ENCODE data around the gene CATSPERB.
"Not testable (repeated sequence)": the region's sequence is repeated elsewhere in the genome, so short reads cannot be mapped to it uniquely, and the experiment has no call there.

CATSPERB gene

DNA sequence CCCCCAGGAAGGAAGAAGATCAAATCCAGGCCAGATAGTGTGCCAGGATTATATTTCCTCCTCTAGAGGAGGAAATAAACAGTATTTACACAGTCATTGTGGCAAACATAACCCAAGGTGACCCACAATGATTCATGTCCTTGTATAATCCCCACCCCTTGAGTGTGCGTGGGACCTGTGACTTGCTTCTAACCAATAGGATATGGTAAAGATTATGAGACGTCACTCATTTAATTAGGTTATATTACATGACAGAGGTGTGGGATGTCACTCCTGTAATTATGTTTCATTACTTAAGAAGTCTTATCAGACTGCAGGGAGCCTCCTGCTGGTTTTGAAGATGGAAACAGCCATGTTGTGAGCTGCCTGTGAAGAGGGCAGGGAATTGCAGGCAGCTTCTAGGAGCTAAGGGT is 12.2 kb upstream of the CATSPERB start:
- no peak overlapping the region for H3K4ac ChIP-seq (ENCODE audit: low read length)
- H3K18ac ChIP-seq (ENCODE audit: low read length) = no peak overlapping the region
- H3K4me2 ChIP-seq (ENCODE audit: insufficient read depth, low read length, poor library complexity, severe bottlenecking) = no peak overlapping the region
- H3K27ac ChIP-seq (replicated peaks; ENCODE audit: low read length) = no peak overlapping the region
- H3K4me1 ChIP-seq (ENCODE audit: control insufficient read depth in 2 of 2, insufficient read depth in 1 of 2, low read depth in 1 of 2, low read length in 2 of 2) = no peaks in the 10 kb centered on the region
- H2BK120ac ChIP-seq (ENCODE audit: low read depth, low read length) = no peak overlapping the region
- no peak overlapping the region for H3K23ac ChIP-seq (ENCODE audit: low read depth, low read length, poor library complexity)
- no peaks in the 10 kb centered on the region for H3K27me3 ChIP-seq (ENCODE audit: control insufficient read depth in 3 of 3, insufficient read depth in 3 of 3, low read depth in 1 of 3, low read length in 3 of 3)
- no peak for DNase-seq (ENCODE audit: low spot score)
- no peak overlapping the region for H2AFZ ChIP-seq (ENCODE audit: low read length)
- H4K91ac ChIP-seq (ENCODE audit: low read depth, low read length, poor library complexity) = no peak overlapping the region
- no peak overlapping the region for H3K14ac ChIP-seq (ENCODE audit: low read length)
- H2BK5ac ChIP-seq (ENCODE audit: low read length) = no peak overlapping the region
- H3K9ac ChIP-seq (ENCODE audit: low read depth, low read length, poor library complexity) = no peak overlapping the region
- no peak overlapping the region for H2BK15ac ChIP-seq (ENCODE audit: low read length)
- no peak overlapping the region for H3K4me3 ChIP-seq (ENCODE audit: low read length in 2 of 2)
- H3K9me3 ChIP-seq (replicated peaks in 1 of 2; ENCODE audit: control insufficient read depth in 2 of 2, insufficient read depth in 1 of 2, low read depth in 1 of 2, low read length in 2 of 2) = no peaks in the 10 kb centered on the region
- H2AK5ac ChIP-seq (ENCODE audit: low read depth, low read length) = no peak overlapping the region
- no peaks in the 10 kb centered on the region for H3K79me1 ChIP-seq (ENCODE audit: low read depth, low read length)
- H2BK12ac ChIP-seq (ENCODE audit: low read length) = no peak overlapping the region
- H4K8ac ChIP-seq (ENCODE audit: low read depth, low read length) = no peak overlapping the region
- H3K36me3 ChIP-seq (replicated peaks in 1 of 2; ENCODE audit: control insufficient read depth in 2 of 2, insufficient read depth in 2 of 2, low read length in 2 of 2) = no peaks in the 10 kb centered on the region
- WGBS, 2 donors (ENCODE audit: extremely low coverage in 2 of 2, insufficient read length in 2 of 2, insufficient replicate concordance in 1 of 2) = no CpG with 5 or more reads among the region's 2 CpGs

DNA sequence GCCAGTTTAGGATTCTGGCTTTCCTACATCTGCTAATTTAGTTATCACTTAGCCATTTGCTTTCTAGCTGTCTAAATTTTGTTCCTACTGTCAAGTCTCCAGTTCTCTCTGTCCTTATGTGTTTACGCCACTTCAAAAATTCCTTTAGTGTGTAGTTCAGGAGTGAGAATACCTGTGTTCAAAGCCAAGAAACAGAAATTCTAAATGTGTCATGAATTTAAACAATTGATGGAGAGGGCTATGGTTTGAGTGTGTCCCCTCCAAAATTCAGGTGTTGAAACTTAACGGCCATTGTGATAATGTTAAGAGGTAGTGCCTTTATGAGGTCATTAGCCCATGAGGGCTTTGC is 11.4 kb upstream of the CATSPERB start:
- Histone ChIP-seq H3K9me3 (replicated peaks in 1 of 2; ENCODE audit: control insufficient read depth in 2 of 2, insufficient read depth in 1 of 2, low read depth in 1 of 2, low read length in 2 of 2) (no peaks in the 10 kb centered on the region), H3K4me3 (ENCODE audit: low read length in 2 of 2) (no peak overlapping the region), H3K9ac (ENCODE audit: low read depth, low read length, poor library complexity) (no peak overlapping the region), H2BK120ac (ENCODE audit: low read depth, low read length) (no peak overlapping the region), H2AFZ (ENCODE audit: low read length) (no peak overlapping the region), H3K4me1 (ENCODE audit: control insufficient read depth in 2 of 2, insufficient read depth in 1 of 2, low read depth in 1 of 2, low read length in 2 of 2) (no peaks in the 10 kb centered on the region), H3K4me2 (ENCODE audit: insufficient read depth, low read length, poor library complexity, severe bottlenecking) (no peak overlapping the region), H3K36me3 (replicated peaks in 1 of 2; ENCODE audit: control insufficient read depth in 2 of 2, insufficient read depth in 2 of 2, low read length in 2 of 2) (no peaks in the 10 kb centered on the region), H4K8ac (ENCODE audit: low read depth, low read length) (no peak overlapping the region), H3K14ac (ENCODE audit: low read length) (no peak overlapping the region), H4K91ac (ENCODE audit: low read depth, low read length, poor library complexity) (no peak overlapping the region), H3K23ac (ENCODE audit: low read depth, low read length, poor library complexity) (no peak overlapping the region), H2BK5ac (ENCODE audit: low read length) (no peak overlapping the region), H2BK12ac (ENCODE audit: low read length) (no peak overlapping the region), H3K79me1 (ENCODE audit: low read depth, low read length) (no peaks in the 10 kb centered on the region), H3K4ac (ENCODE audit: low read length) (no peak overlapping the region), H2AK5ac (ENCODE audit: low read depth, low read length) (no peak overlapping the region), H3K27ac (replicated peaks; ENCODE audit: low read length) (no peak overlapping the region), H3K18ac (ENCODE audit: low read length) (no peak overlapping the region), H2BK15ac (ENCODE audit: low read length) (no peak overlapping the region), H3K27me3 (ENCODE audit: control insufficient read depth in 3 of 3, insufficient read depth in 3 of 3, low read depth in 1 of 3, low read length in 3 of 3) (no peaks in the 10 kb centered on the region)
- no CpG with 5 or more reads among the region's 2 CpGs for WGBS, 2 donors (ENCODE audit: extremely low coverage in 2 of 2, insufficient read length in 2 of 2, insufficient replicate concordance in 1 of 2)
- no peak for DNase-seq (ENCODE audit: low spot score)

DNA sequence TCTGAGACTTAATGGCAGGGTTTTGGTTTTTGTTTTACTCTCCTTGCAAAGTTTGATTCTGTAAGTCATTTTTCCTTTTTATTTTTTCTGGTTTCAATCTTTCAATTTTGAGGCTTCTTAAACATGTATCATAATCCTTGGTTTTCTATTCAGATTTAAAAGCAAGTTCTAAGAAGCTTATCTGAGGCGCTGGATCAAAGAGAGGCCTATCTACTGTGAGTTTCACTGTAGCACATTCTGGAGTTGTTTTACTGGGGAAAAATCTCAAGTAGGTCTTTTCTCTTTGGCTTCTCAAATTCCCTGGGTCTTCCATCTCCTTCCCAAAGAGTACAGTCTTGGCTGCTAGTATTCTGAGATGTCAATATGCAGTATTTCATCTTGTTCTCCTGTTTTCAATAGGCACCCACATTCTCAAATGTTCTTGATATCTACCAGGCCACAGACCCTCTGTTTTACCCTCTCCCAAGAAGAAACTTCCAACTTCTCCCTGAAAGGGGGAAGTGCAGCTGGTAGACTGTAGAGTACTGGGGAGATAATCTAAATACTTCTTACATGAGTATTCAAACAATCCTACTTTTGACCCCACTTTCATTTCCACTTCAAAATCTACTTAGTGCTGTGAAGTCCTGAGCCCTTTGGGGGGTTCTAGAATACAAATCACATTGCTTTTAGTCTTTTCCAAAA is 10.9 kb upstream of the CATSPERB start:
- no peaks in the 10 kb centered on the region for H3K27me3 ChIP-seq (ENCODE audit: control insufficient read depth in 3 of 3, insufficient read depth in 3 of 3, low read depth in 1 of 3, low read length in 3 of 3)
- H4K91ac ChIP-seq (ENCODE audit: low read depth, low read length, poor library complexity) = no peak overlapping the region
- H2BK120ac ChIP-seq (ENCODE audit: low read depth, low read length) = no peak overlapping the region
- H2BK15ac ChIP-seq (ENCODE audit: low read length) = no peak overlapping the region
- H3K36me3 ChIP-seq (replicated peaks in 1 of 2; ENCODE audit: control insufficient read depth in 2 of 2, insufficient read depth in 2 of 2, low read length in 2 of 2) = no peaks in the 10 kb centered on the region
- no peak overlapping the region for H2AFZ ChIP-seq (ENCODE audit: low read length)
- H3K4ac ChIP-seq (ENCODE audit: low read length) = no peak overlapping the region
- H3K27ac ChIP-seq (replicated peaks; ENCODE audit: low read length) = no peak overlapping the region
- WGBS, 2 donors (ENCODE audit: extremely low coverage in 2 of 2, insufficient read length in 2 of 2, insufficient replicate concordance in 1 of 2) = no CpG with 5 or more reads among the region's 1 CpG
- H3K18ac ChIP-seq (ENCODE audit: low read length) = no peak overlapping the region
- no peaks in the 10 kb centered on the region for H3K79me1 ChIP-seq (ENCODE audit: low read depth, low read length)
- H2AK5ac ChIP-seq (ENCODE audit: low read depth, low read length) = no peak overlapping the region
- H4K8ac ChIP-seq (ENCODE audit: low read depth, low read length) = no peak overlapping the region
- no peak for DNase-seq (ENCODE audit: low spot score)
- H3K9ac ChIP-seq (ENCODE audit: low read depth, low read length, poor library complexity) = no peak overlapping the region
- H3K4me3 ChIP-seq (ENCODE audit: low read length in 2 of 2) = no peak overlapping the region
- no peak overlapping the region for H2BK5ac ChIP-seq (ENCODE audit: low read length)
- H3K9me3 ChIP-seq (replicated peaks in 1 of 2; ENCODE audit: control insufficient read depth in 2 of 2, insufficient read depth in 1 of 2, low read depth in 1 of 2, low read length in 2 of 2) = no peaks in the 10 kb centered on the region
- H2BK12ac ChIP-seq (ENCODE audit: low read length) = no peak overlapping the region
- no peaks in the 10 kb centered on the region for H3K4me1 ChIP-seq (ENCODE audit: control insufficient read depth in 2 of 2, insufficient read depth in 1 of 2, low read depth in 1 of 2, low read length in 2 of 2)
- no peak overlapping the region for H3K23ac ChIP-seq (ENCODE audit: low read depth, low read length, poor library complexity)
- H3K4me2 ChIP-seq (ENCODE audit: insufficient read depth, low read length, poor library complexity, severe bottlenecking) = no peak overlapping the region
- no peak overlapping the region for H3K14ac ChIP-seq (ENCODE audit: low read length)

DNA sequence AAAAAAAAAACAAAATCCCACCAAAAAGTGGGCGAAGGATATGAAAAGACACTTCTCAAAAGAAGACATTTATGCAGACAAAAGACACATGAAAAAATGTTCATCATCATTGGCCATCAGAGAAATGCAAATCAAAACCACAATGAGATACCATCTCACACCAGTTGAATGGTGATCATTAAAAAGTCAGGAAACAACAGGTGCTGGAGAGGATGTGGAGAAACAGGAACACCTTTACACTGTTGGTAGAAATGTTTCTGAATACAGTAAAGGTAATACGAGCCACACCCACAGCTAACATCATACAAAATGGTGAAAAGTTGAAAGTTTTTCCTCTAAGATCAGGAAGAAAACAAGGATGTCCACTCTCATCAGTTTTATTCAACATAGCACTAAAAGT is 8.0 kb upstream of the CATSPERB start:
- not testable (repeated sequence) for H3K4me2 ChIP-seq (ENCODE audit: insufficient read depth, low read length, poor library complexity, severe bottlenecking); H4K91ac ChIP-seq (ENCODE audit: low read depth, low read length, poor library complexity); H3K14ac ChIP-seq (ENCODE audit: low read length); H3K36me3 ChIP-seq (replicated peaks in 1 of 2; ENCODE audit: control insufficient read depth in 2 of 2, insufficient read depth in 2 of 2, low read length in 2 of 2); H2BK12ac ChIP-seq (ENCODE audit: low read length); H3K18ac ChIP-seq (ENCODE audit: low read length); H3K79me1 ChIP-seq (ENCODE audit: low read depth, low read length); H2BK15ac ChIP-seq (ENCODE audit: low read length); H3K27me3 ChIP-seq (ENCODE audit: control insufficient read depth in 3 of 3, insufficient read depth in 3 of 3, low read depth in 1 of 3, low read length in 3 of 3); H3K4ac ChIP-seq (ENCODE audit: low read length); H2BK5ac ChIP-seq (ENCODE audit: low read length); H3K9ac ChIP-seq (ENCODE audit: low read depth, low read length, poor library complexity); H3K23ac ChIP-seq (ENCODE audit: low read depth, low read length, poor library complexity); H2AFZ ChIP-seq (ENCODE audit: low read length); H2AK5ac ChIP-seq (ENCODE audit: low read depth, low read length); H3K9me3 ChIP-seq (replicated peaks in 1 of 2; ENCODE audit: control insufficient read depth in 2 of 2, insufficient read depth in 1 of 2, low read depth in 1 of 2, low read length in 2 of 2); H4K8ac ChIP-seq (ENCODE audit: low read depth, low read length); H2BK120ac ChIP-seq (ENCODE audit: low read depth, low read length); DNase-seq (ENCODE audit: low spot score); H3K27ac ChIP-seq (replicated peaks; ENCODE audit: low read length); H3K4me3 ChIP-seq (ENCODE audit: low read length in 2 of 2); H3K4me1 ChIP-seq (ENCODE audit: control insufficient read depth in 2 of 2, insufficient read depth in 1 of 2, low read depth in 1 of 2, low read length in 2 of 2)
- no CpG with 5 or more reads among the region's 2 CpGs for WGBS, 2 donors (ENCODE audit: extremely low coverage in 2 of 2, insufficient read length in 2 of 2, insufficient replicate concordance in 1 of 2)
